ENCODE data around the gene DYTN. TPM values are rescaled to one million over a fixed set of nuclear protein-coding genes. Genes with fewer than 3 reads are reported as not detected.

DYTN gene
- total RNA-seq, 1 experiment from 2014 or later = not detected

GRCh38 chr2:206642075-206643025 lies 75.8 kb downstream of the DYTN start, which contains the start of gene FAM237A:
Gene FAM237A (plus strand): TSS chr2:206642487. CDS start chr2:206644237, 1,750 bp downstream.
- H3F3A ChIP-seq (ENCODE audit: insufficient read depth, low read depth) = no peaks in the 10 kb centered on the region
- no peaks in the 10 kb centered on the region for H3K36me3 ChIP-seq (ENCODE audit: low read depth)
- no peak within 1 kb of the TSS for H3K27ac ChIP-seq
- H3K4me1 ChIP-seq (replicated peaks; ENCODE audit: insufficient read depth) = peaks cover 21% of the 10 kb centered on the region
- BruUV-seq (replicated peaks) = no TSS peak
- intact Hi-C loops (cut with micrococcal nuclease; ENCODE audit: unreplicated experiment) = no loop called here
- H3K9me3 ChIP-seq (ENCODE audit: insufficient read depth, low read depth) = no peaks in the 10 kb centered on the region
- no peak within 1 kb of the TSS for H2AFZ ChIP-seq
- ChIA-PET POLR2A (ENCODE audit: unreplicated experiment) (no interaction called here), CTCF (no interaction called here)
- H3K27me3 ChIP-seq (ENCODE audit: insufficient read depth, low read depth) = no peaks in the 10 kb centered on the region
- H3K4me3 ChIP-seq = no peak within 1 kb of the TSS
- H3K9me2 ChIP-seq (ENCODE audit: insufficient read depth) = no peaks in the 10 kb centered on the region
- no peaks in the 10 kb centered on the region for H3K79me2 ChIP-seq (ENCODE audit: low read depth)
- TF ChIP-seq CTCF (conservative IDR thresholded peaks at IDR 0.05) = no peak
- TF ChIP-seq EZH2 (IDR thresholded peaks at IDR 0.05; ENCODE audit: low read depth) = no peak
- H4K20me1 ChIP-seq (ENCODE audit: insufficient read depth) = no peaks in the 10 kb centered on the region
- no peak within 1 kb of the TSS for H3K4me2 ChIP-seq
- DNase-seq = no peak

- no TSS peak for BruUV-seq (replicated peaks)
- ChIA-PET CTCF (interaction anchor here (0.6 kb wide), 1 partner anchor 151 kb away, joined by 4 read pairs; no protein-coding TSS in a partner anchor), POLR2A (ENCODE audit: unreplicated experiment) (no interaction called here)
- intact Hi-C loops (cut with micrococcal nuclease; ENCODE audit: unreplicated experiment) = no loop called here
- Histone ChIP-seq H3K36me3 (ENCODE audit: low read depth) (no peaks in the 10 kb centered on the region), H3K4me1 (replicated peaks; ENCODE audit: insufficient read depth) (peaks cover 21% of the 10 kb centered on the region), H2AFZ (no peak overlapping the region), H3K4me3 (no peak overlapping the region), H3K4me2 (no peak overlapping the region), H3K9me2 (ENCODE audit: insufficient read depth) (no peaks in the 10 kb centered on the region), H4K20me1 (ENCODE audit: insufficient read depth) (no peaks in the 10 kb centered on the region), H3K9me3 (ENCODE audit: insufficient read depth, low read depth) (no peaks in the 10 kb centered on the region), H3K27me3 (ENCODE audit: insufficient read depth, low read depth) (no peaks in the 10 kb centered on the region), H3K79me2 (ENCODE audit: low read depth) (no peaks in the 10 kb centered on the region), H3K27ac (no peak overlapping the region), H3F3A (ENCODE audit: insufficient read depth, low read depth) (no peaks in the 10 kb centered on the region)
- no peak for DNase-seq
- TF ChIP-seq EZH2 (IDR thresholded peaks at IDR 0.05; ENCODE audit: low read depth) (no peak), CTCF (conservative IDR thresholded peaks at IDR 0.05) (no peak)
These were observed 77.0 kb downstream of the DYTN start for GRCh38 chr2:206641226-206641625.

GRCh38 chr2:206639636-206640035 lies 78.6 kb downstream of the DYTN start:
- H3K9me3 ChIP-seq (ENCODE audit: insufficient read depth, low read depth) = no peaks in the 10 kb centered on the region
- no peaks in the 10 kb centered on the region for H3F3A ChIP-seq (ENCODE audit: insufficient read depth, low read depth)
- H3K27ac ChIP-seq = no peak overlapping the region
- no peaks in the 10 kb centered on the region for H3K79me2 ChIP-seq (ENCODE audit: low read depth)
- no peaks in the 10 kb centered on the region for H3K36me3 ChIP-seq (ENCODE audit: low read depth)
- no peak for TF ChIP-seq CTCF (conservative IDR thresholded peaks at IDR 0.05)
- no peak for TF ChIP-seq EZH2 (IDR thresholded peaks at IDR 0.05; ENCODE audit: low read depth)
- intact Hi-C loops (cut with micrococcal nuclease; ENCODE audit: unreplicated experiment) = no loop called here
- H2AFZ ChIP-seq = no peak overlapping the region
- no peaks in the 10 kb centered on the region for H4K20me1 ChIP-seq (ENCODE audit: insufficient read depth)
- ChIA-PET CTCF (interaction anchor here (0.6 kb wide), 1 partner anchor 346 kb away, joined by 3 read pairs; no protein-coding TSS in a partner anchor), POLR2A (ENCODE audit: unreplicated experiment) (no interaction called here)
- H3K4me3 ChIP-seq = no peak overlapping the region
- no peaks in the 10 kb centered on the region for H3K27me3 ChIP-seq (ENCODE audit: insufficient read depth, low read depth)
- peak; percentile 19 to 48 for DNase-seq
- BruUV-seq (replicated peaks) = no TSS peak
- 0 out of 2 replicates have a peak overlapping the region, but pooled peaks have one; percentile 13 for H3K4me2 ChIP-seq
- no peaks in the 10 kb centered on the region for H3K9me2 ChIP-seq (ENCODE audit: insufficient read depth)
- peaks cover 33% of the 10 kb centered on the region for H3K4me1 ChIP-seq (replicated peaks; ENCODE audit: insufficient read depth)
